Thyroid gland (tissue), 4 donors: Measurements from ENCODE around the gene TRIM71.

Experiments used
- POLR2A ChIP-seq, 2 donors: fragments of 450-650 bp; IDR thresholded peaks; one replicate each; pipeline ENCODE4 v1.6.1; 2017; ENCODE audit warnings: antibody characterized with exemption in 2 of 2, mild to moderate bottlenecking in 2 of 2, moderate library complexity in 1 of 2
- TF ChIP-seq, protein P1 (sequence below), 6 experiments: fragments of 200-600 bp in 3 of 6; fragments of 450-650 bp in 3 of 6; sonication (generic) in 3 of 6; IDR thresholded peaks; one replicate each; pipeline ENCODE4 v1.5.1; 2016 to 2019; ENCODE audit warnings: antibody characterized with exemption in 6 of 6, mild to moderate bottlenecking in 2 of 6, inconsistent platforms in 1 of 6, moderate library complexity in 1 of 6

- TF ChIP-seq, protein P1, sequence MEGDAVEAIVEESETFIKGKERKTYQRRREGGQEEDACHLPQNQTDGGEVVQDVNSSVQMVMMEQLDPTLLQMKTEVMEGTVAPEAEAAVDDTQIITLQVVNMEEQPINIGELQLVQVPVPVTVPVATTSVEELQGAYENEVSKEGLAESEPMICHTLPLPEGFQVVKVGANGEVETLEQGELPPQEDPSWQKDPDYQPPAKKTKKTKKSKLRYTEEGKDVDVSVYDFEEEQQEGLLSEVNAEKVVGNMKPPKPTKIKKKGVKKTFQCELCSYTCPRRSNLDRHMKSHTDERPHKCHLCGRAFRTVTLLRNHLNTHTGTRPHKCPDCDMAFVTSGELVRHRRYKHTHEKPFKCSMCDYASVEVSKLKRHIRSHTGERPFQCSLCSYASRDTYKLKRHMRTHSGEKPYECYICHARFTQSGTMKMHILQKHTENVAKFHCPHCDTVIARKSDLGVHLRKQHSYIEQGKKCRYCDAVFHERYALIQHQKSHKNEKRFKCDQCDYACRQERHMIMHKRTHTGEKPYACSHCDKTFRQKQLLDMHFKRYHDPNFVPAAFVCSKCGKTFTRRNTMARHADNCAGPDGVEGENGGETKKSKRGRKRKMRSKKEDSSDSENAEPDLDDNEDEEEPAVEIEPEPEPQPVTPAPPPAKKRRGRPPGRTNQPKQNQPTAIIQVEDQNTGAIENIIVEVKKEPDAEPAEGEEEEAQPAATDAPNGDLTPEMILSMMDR (IDR thresholded peaks at IDR 0.05), result no peak
- TF ChIP-seq POLR2A (IDR thresholded peaks at IDR 0.05), result no peak
These were observed 39.4 kb upstream of the TRIM71 start for GRCh38 chr3:32778389-32778788.
